B cell (primary cell): ENCODE data around the gene RIOK2. TPM values are rescaled to one million over a fixed set of nuclear protein-coding genes. Genes with fewer than 3 reads are reported as not detected.

ENCODE experiments used
- ATAC-seq: fragments of 200-7000 bp; cut with Tn5 transposase; one replicate; pipeline ENCODE4 v1.10.0; 2021; ENCODE audit warnings: low read depth, mild to moderate bottlenecking, moderate number of reproducible peaks, moderate library complexity
- CTCF ChIA-PET: fragments of 350-600 bp; sonication (Branson Sonifier 250); formaldehyde crosslinking; loops from one replicate; lab custom pipeline; 2021; ENCODE audit warnings: antibody characterized with exemption, inconsistent platforms; lab: Charles Lee
- POLR2A ChIA-PET: fragments of 350-600 bp; sonication (Branson Sonifier 250); formaldehyde crosslinking; loops from one replicate; lab custom pipeline; 2021; ENCODE audit warnings: antibody characterized with exemption; lab: Charles Lee
- DNase-seq: peaks from one replicate; pipeline ENCODE4 v3.0.0; 2013
- H2AFZ ChIP-seq: 2 replicates; pipeline ENCODE4 v1.6.1; 2012; ENCODE audit warnings: mild to moderate bottlenecking, low read depth, low read length; ENCODE audit not compliant: insufficient read depth, poor library complexity, severe bottlenecking
- H3K27ac ChIP-seq, 2 donors: 1 replicate in 1 of 2; 2 replicates in 1 of 2; pipeline ENCODE4 v1.5.1; 2012 to 2013; ENCODE audit warnings: low read length in 2 of 2, mild to moderate bottlenecking in 2 of 2, moderate library complexity in 1 of 2
- H3K27me3 ChIP-seq, 4 experiments: fragments of 200-600 bp in 1 of 4; sonication (generic) in 1 of 4; replicated peaks in 1 of 4; 1 replicate in 2 of 4; 2 replicates in 2 of 4; pipeline versions ENCODE4 v1.6.1 to v1.7.0; 2013 to 2016; ENCODE audit warnings: low read length in 3 of 4, mild to moderate bottlenecking in 2 of 4, mixed read lengths in 1 of 4, moderate library complexity in 1 of 4; ENCODE audit not compliant: insufficient read depth in 4 of 4, control insufficient read depth in 3 of 4; ENCODE audit errors: control extremely low read depth in 1 of 4
- H3K36me3 ChIP-seq, 2 experiments: replicated peaks in 1 of 2; 1 replicate in 1 of 2; 2 replicates in 1 of 2; pipeline versions ENCODE4 v1.6.1 to v1.7.1; 2013; ENCODE audit warnings: low read length in 1 of 2; ENCODE audit not compliant: insufficient read depth in 2 of 2, control insufficient read depth in 1 of 2; ENCODE audit errors: control extremely low read depth in 1 of 2, extremely low read depth in 1 of 2
- H3K4me1 ChIP-seq, 2 donors: fragments of 200-600 bp in 1 of 2; sonication (generic) in 1 of 2; 1 replicate in 1 of 2; 2 replicates in 1 of 2; pipeline versions ENCODE4 v1.5.1 to v1.6.1; 2013 to 2017; ENCODE audit warnings: low read length in 2 of 2; ENCODE audit not compliant: control insufficient read depth in 2 of 2, insufficient read depth in 2 of 2
- H3K4me2 ChIP-seq: replicated peaks from 2 replicates; pipeline ENCODE3; 2012; ENCODE audit warnings: mild to moderate bottlenecking, low read depth, low read length; ENCODE audit not compliant: poor library complexity, severe bottlenecking
- H3K4me3 ChIP-seq, 5 experiments: fragments of 200-600 bp in 1 of 5; sonication (generic) in 1 of 5; 1 replicate in 3 of 5; 2 replicates in 2 of 5; pipeline versions ENCODE4 v1.5.1 to v1.7.0; 2011 to 2016; ENCODE audit warnings: low read length in 4 of 5, mild to moderate bottlenecking in 4 of 5, low read depth in 2 of 5, control low read depth in 1 of 5, moderate library complexity in 1 of 5; ENCODE audit not compliant: insufficient read depth in 1 of 5; ENCODE audit errors: control extremely low read depth in 1 of 5, extremely low read depth in 1 of 5
- H3K79me2 ChIP-seq: fragments of 200-600 bp; sonication (generic); one replicate; pipeline ENCODE4 v1.6.0; 2016; ENCODE audit warnings: low read length; ENCODE audit not compliant: control insufficient read depth, insufficient read depth
- H3K9ac ChIP-seq: fragments of 200-600 bp; sonication (generic); 2 replicates; pipeline ENCODE4 v1.6.1; 2017; ENCODE audit warnings: mild to moderate bottlenecking, low read length, moderate library complexity
- H3K9me3 ChIP-seq, 3 donors: one replicate each; pipeline versions ENCODE4 v1.6.1 to v1.7.1; 2013; ENCODE audit warnings: low read length in 2 of 3; ENCODE audit not compliant: control insufficient read depth in 2 of 3, insufficient read depth in 1 of 3; ENCODE audit errors: control extremely low read depth in 1 of 3
- H4K20me1 ChIP-seq: 2 replicates; pipeline ENCODE4 v1.6.0; 2012; ENCODE audit warnings: mild to moderate bottlenecking, low read length; ENCODE audit not compliant: insufficient read depth, control insufficient read depth, poor library complexity, severe bottlenecking
- H3K27ac Mint-ChIP-seq: one replicate; pipeline ENCODE4 v1.8.0; 2021; ENCODE audit warnings: mixed read lengths
- H3K27me3 Mint-ChIP-seq: one replicate; pipeline ENCODE4 v1.8.0; 2021; ENCODE audit warnings: mixed read lengths
- H3K4me1 Mint-ChIP-seq: one replicate; pipeline ENCODE4 v1.8.0; 2021; ENCODE audit warnings: mixed read lengths
- H3K4me3 Mint-ChIP-seq: one replicate; pipeline ENCODE4 v1.8.0; 2021; ENCODE audit warnings: mixed read lengths
- H3K9me3 Mint-ChIP-seq: one replicate; pipeline ENCODE4 v1.8.0; 2022; ENCODE audit warnings: mixed read lengths; ENCODE audit not compliant: insufficient read depth
- EZH2 ChIP-seq: IDR thresholded peaks from 2 replicates; pipeline ENCODE4 v1.6.1; 2012; ENCODE audit warnings: borderline replicate concordance, low read depth, mild to moderate bottlenecking, moderate library complexity, low read length; ENCODE audit not compliant: insufficient read depth, poor library complexity, severe bottlenecking
- WGBS: methylation state at CpG from one replicate; pipeline ENCODE4 v1.1.5; 2013; ENCODE audit warnings: missing lambda C conversion rate; ENCODE audit not compliant: insufficient coverage; 5-methylcytosine and 5-hydroxymethylcytosine counted together
- intact Hi-C: fragments of 100-400 bp; cut with micrococcal nuclease; formaldehyde crosslinking; loops from one replicate; pipeline ENCODE4 v1.10.0; 2022
- polyA plus RNA-seq: library from polyadenylated mRNA; depleted of rRNA; stranded (reverse); fragments of >200 nt; gene quantifications from 2 replicates; pipeline ENCODE4 v1.2.3, GENCODE V29; 2012
- total RNA-seq, 2 donors: library from RNA; stranded (reverse); fragments of 120-200 nt in 1 of 2; gene quantifications; 1 replicate in 1 of 2; 2 replicates in 1 of 2; pipeline versions ENCODE4 v1.2.3 to v1.2.4, GENCODE V29; 2013 to 2022
- TF ChIP-seq, protein P1 (sequence below): fragments of 200-600 bp; IDR thresholded peaks from one replicate; pipeline ENCODE4 v1.8.0; 2022; ENCODE audit warnings: antibody characterized with exemption, mild to moderate bottlenecking

The RIOK2 gene
- total and polyA plus RNA-seq, 2 donors (not counting 1 experiment from before 2014, with no cell fraction given), result 3.5 to 37.2 TPM

GRCh38 chr5:97208184-97208713, 25.2 kb upstream of the RIOK2 start:
- H3K27ac Mint-ChIP-seq, result no peak overlapping the region
- no peak overlapping the region for H3K4me3 Mint-ChIP-seq
- Histone ChIP-seq H3K27ac (no peak overlapping the region), H3K9me3 (peaks cover 0 to 2% (median 0%) of the 10 kb centered on the region in 3 donors), H3K4me3 (no peak overlapping the region), H2AFZ (no peak overlapping the region), H3K79me2 (no peaks in the 10 kb centered on the region), H3K36me3 (no peaks in the 10 kb centered on the region), H3K27me3 (peaks cover 0 to 2% (median 0%) of the 10 kb centered on the region in 4 experiments), H3K4me2 (no peak overlapping the region), H3K4me1 (no peaks in the 10 kb centered on the region), H3K9ac (no peak overlapping the region), H4K20me1 (no peaks in the 10 kb centered on the region)
- WGBS, result 91% methylated on average over 5 of the region's 6 CpGs
- no peak for ATAC-seq
- H3K9me3 Mint-ChIP-seq, result peaks cover 8% of the 10 kb centered on the region
- ChIA-PET POLR2A (no interaction called here), CTCF (interaction anchor here (1.1 kb wide), 1 partner anchor 46 kb away, joined by 4 read pairs; no protein-coding TSS in a partner anchor)
- TF ChIP-seq EZH2, result no peak
- TF ChIP-seq, protein P1, sequence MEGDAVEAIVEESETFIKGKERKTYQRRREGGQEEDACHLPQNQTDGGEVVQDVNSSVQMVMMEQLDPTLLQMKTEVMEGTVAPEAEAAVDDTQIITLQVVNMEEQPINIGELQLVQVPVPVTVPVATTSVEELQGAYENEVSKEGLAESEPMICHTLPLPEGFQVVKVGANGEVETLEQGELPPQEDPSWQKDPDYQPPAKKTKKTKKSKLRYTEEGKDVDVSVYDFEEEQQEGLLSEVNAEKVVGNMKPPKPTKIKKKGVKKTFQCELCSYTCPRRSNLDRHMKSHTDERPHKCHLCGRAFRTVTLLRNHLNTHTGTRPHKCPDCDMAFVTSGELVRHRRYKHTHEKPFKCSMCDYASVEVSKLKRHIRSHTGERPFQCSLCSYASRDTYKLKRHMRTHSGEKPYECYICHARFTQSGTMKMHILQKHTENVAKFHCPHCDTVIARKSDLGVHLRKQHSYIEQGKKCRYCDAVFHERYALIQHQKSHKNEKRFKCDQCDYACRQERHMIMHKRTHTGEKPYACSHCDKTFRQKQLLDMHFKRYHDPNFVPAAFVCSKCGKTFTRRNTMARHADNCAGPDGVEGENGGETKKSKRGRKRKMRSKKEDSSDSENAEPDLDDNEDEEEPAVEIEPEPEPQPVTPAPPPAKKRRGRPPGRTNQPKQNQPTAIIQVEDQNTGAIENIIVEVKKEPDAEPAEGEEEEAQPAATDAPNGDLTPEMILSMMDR, result no peak
- DNase-seq, result no peak
- intact Hi-C loops, result no loop called here
- H3K4me1 Mint-ChIP-seq, result no peaks in the 10 kb centered on the region
- H3K27me3 Mint-ChIP-seq, result peaks cover 29% of the 10 kb centered on the region

GRCh38 chr5:97194366-97194765, 11.3 kb upstream of the RIOK2 start:
- peaks cover 2% of the 10 kb centered on the region for H3K9me3 Mint-ChIP-seq
- H3K9ac ChIP-seq, result no peak overlapping the region
- no peak overlapping the region for H2AFZ ChIP-seq
- no peak overlapping the region for H3K27ac ChIP-seq
- TF ChIP-seq EZH2, result no peak
- TF ChIP-seq, protein P1, result no peak
- H3K27me3 ChIP-seq, result no peaks in the 10 kb centered on the region
- DNase-seq (no peak), ATAC-seq (no peak)
- no peak overlapping the region for H3K4me3 ChIP-seq
- peaks cover 17% of the 10 kb centered on the region for H3K4me1 Mint-ChIP-seq
- H3K27me3 Mint-ChIP-seq, result peaks cover 10% of the 10 kb centered on the region
- H3K27ac Mint-ChIP-seq, result no peak overlapping the region
- ChIA-PET POLR2A (no interaction called here), CTCF (no interaction called here)
- no peaks in the 10 kb centered on the region for H4K20me1 ChIP-seq
- H3K4me1 ChIP-seq, result peaks cover 18 to 21% of the 10 kb centered on the region in 2 donors
- H3K4me3 Mint-ChIP-seq, result no peak overlapping the region
- H3K36me3 ChIP-seq, result peaks cover 0 to 4% of the 10 kb centered on the region in 2 experiments
- no peaks in the 10 kb centered on the region for H3K79me2 ChIP-seq
- peaks cover 0 to 11% (median 0%) of the 10 kb centered on the region in 3 donors for H3K9me3 ChIP-seq
- 50% methylated on average over 2 of the region's 2 CpGs for WGBS
- intact Hi-C loops, result no loop called here
- H3K4me2 ChIP-seq, result no peak overlapping the region
